Measurements from ENCODE around the gene COASY.

COASY gene

DNA sequence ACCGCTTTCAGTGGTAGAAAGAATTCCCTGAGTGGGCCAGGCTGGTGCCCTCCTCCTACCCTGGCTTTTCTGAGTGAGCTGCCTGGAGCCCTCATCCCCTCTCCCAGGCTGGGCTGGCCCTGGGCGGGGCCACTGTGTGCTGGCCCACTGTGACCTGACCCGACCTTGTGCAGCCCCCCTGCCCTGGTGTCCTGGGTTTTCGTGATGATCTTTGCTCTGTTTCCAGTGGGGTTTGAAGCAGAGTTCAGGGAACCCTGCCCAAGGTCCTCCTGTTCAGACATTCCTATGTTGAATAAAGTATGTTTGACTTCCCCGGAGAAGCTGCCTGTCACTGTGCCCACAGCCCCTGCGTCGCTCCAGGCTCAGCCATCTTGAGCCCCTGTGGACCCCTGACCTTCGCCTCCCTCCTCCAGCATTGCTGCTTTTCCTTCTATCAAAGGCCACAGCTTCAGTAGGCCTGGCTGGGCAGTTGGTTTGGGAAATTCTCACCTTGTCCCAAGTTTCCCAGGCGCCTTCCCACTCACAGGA, 39.6 kb upstream of the COASY start:
- H3K36me3 Mint-ChIP-seq (ENCODE audit: low read depth), result peaks cover 43% of the 10 kb centered on the region
- no peak overlapping the region for H3K4me3 Mint-ChIP-seq
- no peaks in the 10 kb centered on the region for H3K27me3 Mint-ChIP-seq
- H3K27ac Mint-ChIP-seq, result peak overlapping the region; percentile 49
- H3K9me3 Mint-ChIP-seq, result no peaks in the 10 kb centered on the region
- H3K4me1 Mint-ChIP-seq (ENCODE audit: low read depth), result peaks cover 69% of the 10 kb centered on the region
- intact Hi-C loops (cut with micrococcal nuclease), result no loop called here

DNA sequence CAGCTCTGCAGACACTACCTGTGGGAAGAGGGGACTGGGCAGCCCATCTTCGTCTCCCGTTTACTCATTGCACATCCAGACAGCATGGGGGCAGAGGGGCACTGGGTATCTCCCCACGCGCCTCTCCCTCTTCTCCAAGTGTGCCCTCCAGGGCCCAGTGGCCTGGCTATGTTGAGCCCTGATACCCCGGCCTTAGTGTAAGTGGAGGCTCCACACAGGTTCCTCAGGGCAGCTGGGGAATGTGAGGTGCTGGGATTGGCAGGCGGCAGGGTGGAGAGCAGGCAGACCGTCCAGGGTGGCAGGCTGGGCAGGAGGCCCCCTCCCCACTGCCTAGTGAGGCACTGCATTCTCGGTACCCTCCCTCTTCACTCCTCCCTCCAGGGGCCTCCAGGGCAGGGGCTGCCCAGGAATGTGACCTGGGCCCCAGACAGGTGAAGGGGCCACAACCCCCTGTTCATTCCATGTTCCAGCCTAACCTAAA, 39.1 kb upstream of the COASY start:
- H3K27me3 Mint-ChIP-seq, result no peaks in the 10 kb centered on the region
- H3K27ac Mint-ChIP-seq, result no peak overlapping the region
- intact Hi-C loops (cut with micrococcal nuclease), result no loop called here

DNA sequence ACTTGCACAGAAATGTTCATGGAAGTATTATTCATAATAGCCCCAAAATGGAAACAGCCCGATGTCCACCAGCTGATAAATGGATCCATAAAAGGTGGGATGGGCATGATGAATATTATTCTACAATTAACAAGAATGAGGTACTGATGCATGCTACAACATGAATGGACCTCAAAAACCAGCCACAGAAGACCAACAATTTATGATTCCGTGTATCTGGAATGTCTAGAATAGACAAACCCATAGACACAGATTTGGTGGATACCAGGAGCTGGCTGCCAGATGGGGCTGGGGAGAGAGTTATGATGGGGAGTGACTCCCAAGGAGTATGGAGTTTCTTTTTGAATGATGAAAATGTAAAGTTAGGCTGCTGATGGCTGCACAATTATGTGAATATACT, 36.7 kb upstream of the COASY start:
- Mint-ChIP-seq H3K4me1 (ENCODE audit: low read depth) (peaks cover 56% of the 10 kb centered on the region), H3K4me3 (no peak overlapping the region), H3K27me3 (no peaks in the 10 kb centered on the region), H3K27ac (no peak overlapping the region), H3K9me3 (no peaks in the 10 kb centered on the region), H3K36me3 (ENCODE audit: low read depth) (peaks cover 34% of the 10 kb centered on the region)
- intact Hi-C loops (cut with micrococcal nuclease), result no loop called here

More for the DNA sequence above, 39.1 kb upstream of the COASY start:
- Mint-ChIP-seq H3K4me1 (ENCODE audit: low read depth) (peaks cover 66% of the 10 kb centered on the region), H3K9me3 (no peaks in the 10 kb centered on the region), H3K4me3 (no peak overlapping the region), H3K36me3 (ENCODE audit: low read depth) (peaks cover 40% of the 10 kb centered on the region)

DNA sequence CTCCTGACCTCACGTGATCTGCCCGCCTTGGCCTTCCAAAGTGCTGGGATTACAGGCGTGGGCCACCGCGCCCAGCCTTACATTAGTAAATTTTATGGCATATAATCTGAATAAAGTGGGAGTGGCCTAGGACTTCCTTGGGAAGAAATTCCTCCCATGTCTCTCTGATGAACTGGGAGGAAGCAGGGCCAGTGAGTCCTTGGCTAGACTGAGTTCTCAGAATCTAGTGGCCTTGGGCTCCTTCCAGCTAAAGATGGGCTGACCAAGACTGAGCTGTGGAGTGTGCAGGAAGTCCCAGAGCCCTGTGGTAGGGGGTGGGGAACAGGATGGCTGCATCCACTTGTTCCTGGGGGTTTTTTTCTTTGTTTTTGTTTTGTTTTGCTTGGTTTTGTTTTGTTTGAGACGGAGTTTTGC, 35.9 kb upstream of the COASY start:
- H3K4me1 Mint-ChIP-seq (ENCODE audit: low read depth), result peaks cover 52% of the 10 kb centered on the region

DNA sequence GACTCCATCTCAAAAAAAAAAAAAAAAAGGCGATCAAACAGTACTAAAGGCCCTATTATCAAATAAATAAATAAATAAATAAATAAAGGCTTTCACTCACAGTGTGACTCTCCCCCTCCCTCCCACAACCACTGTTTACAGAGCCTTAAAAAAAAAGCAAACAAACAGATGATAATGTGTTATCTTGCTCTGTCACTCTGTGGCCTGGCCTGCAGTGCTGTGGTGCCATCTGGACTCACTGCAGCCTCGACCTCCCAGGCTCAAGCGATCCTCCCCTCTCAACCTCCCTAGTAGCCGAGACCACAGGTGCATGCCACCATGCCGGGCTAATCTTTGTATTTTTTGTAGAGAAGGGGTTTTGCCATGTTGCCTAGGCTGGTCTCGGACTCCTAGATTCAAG, 34.0 kb upstream of the COASY start:
- intact Hi-C loops (cut with micrococcal nuclease), result loop anchor here (1.0 kb wide), 1 partner anchor 100 kb away; no protein-coding TSS in a partner anchor
- Mint-ChIP-seq H3K36me3 (ENCODE audit: low read depth) (peaks cover 11% of the 10 kb centered on the region), H3K27me3 (peaks cover 6% of the 10 kb centered on the region), H3K9me3 (no peaks in the 10 kb centered on the region), H3K4me1 (ENCODE audit: low read depth) (peaks cover 43% of the 10 kb centered on the region), H3K4me3 (no peak overlapping the region), H3K27ac (no peak overlapping the region)

More for the DNA sequence above, 35.9 kb upstream of the COASY start:
- Mint-ChIP-seq H3K4me3 (no peak overlapping the region), H3K27ac (peak overlapping the region; percentile 64), H3K36me3 (ENCODE audit: low read depth) (peaks cover 30% of the 10 kb centered on the region), H3K9me3 (no peaks in the 10 kb centered on the region), H3K27me3 (peaks cover 2% of the 10 kb centered on the region)
- intact Hi-C loops (cut with micrococcal nuclease), result no loop called here

DNA sequence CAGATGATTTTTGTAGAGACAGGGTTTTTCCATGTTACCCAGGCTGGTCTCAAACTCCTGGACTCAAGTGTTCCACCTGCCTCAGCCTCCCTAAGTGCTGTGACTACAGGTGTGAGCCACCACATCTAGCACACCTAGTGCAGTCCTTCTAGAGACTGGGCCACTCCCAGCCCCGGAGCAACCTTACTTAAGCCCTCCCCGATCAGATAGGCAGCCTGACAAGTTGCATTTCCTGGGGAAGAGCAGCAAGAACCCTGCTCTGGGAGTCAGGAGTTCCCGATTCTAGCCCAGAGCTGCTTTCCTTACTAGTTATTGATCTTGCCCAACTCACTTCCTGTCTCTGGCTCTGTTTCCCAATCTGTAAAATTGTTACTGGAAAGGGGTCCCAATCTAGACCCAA, 32.9 kb upstream of the COASY start:
- Mint-ChIP-seq H3K27me3 (peaks cover 6% of the 10 kb centered on the region), H3K9me3 (no peaks in the 10 kb centered on the region), H3K4me3 (no peak overlapping the region), H3K36me3 (ENCODE audit: low read depth) (no peaks in the 10 kb centered on the region), H3K27ac (no peak overlapping the region), H3K4me1 (ENCODE audit: low read depth) (peaks cover 53% of the 10 kb centered on the region)
- intact Hi-C loops (cut with micrococcal nuclease), result no loop called here

DNA sequence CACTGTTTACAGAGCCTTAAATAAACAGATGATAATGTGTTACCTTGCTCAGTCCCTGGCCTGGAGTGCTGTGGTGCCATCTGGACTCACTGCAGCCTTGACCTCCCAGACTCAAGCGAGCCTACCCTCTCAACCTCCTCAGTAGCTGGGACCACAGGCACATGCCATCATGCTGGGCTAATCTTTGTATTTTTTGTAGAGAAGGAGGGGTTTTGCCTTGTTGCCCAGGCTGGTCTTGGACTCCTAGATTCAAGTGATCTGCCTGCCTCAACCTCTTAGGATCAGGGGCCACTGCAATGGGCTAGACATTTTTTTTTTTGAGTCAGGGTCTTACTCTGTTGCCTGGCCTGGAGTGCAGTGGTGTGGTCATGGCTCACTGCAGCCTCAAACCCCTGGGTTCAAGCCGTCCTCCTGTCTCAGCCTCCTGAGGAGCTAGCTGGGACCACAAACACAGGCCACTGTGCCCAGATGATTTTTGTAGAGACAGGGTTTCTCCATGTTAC, 30.9 kb upstream of the COASY start:
- Mint-ChIP-seq H3K36me3 (ENCODE audit: low read depth) (peaks cover 7% of the 10 kb centered on the region), H3K4me1 (ENCODE audit: low read depth) (peaks cover 57% of the 10 kb centered on the region), H3K9me3 (no peaks in the 10 kb centered on the region), H3K27me3 (peaks cover 6% of the 10 kb centered on the region), H3K27ac (no peak overlapping the region), H3K4me3 (no peak overlapping the region)
- intact Hi-C loops (cut with micrococcal nuclease), result no loop called here

DNA sequence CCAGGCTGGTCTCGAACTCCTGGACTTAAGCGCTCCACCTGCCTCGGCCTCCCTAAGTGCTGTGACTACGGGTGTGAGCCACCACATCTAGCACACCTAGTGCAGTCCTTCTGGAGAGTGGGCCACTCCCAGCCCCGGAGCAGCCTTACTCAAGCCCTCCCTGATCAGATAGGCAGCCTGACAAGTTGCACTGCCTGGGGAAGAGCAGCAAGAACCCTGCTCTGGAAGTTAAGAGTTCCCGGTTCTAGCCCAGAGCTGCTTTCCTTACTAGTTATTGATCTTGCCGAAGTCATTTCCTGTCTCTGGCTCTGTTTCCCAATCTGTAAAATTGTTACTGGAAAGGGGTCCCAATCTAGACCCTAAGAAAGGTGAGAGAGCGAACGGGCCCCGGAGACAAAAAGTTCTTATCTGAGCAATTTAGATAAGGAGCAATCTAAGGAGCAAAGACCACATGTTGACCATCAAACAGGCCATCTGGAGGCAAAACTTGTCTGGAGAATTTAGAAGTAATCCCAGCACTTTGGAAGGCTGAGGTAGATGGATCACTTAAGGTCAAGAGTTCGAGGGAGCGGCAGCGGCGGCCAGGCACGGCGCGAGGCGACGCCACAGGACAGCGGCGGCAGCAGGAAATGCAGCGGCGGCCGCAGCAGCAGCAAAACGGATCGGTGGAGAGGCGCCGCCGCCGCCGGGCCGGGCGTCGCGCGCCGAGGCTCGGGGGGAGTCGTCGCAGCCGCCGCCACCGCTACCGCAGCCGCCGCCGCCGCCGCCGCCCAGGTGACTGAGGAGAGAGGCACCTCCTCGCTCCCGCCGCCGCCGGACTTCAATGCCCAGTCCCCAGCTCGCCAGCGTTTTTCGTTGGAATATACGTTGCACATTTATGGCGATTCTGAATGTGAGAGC, 30.2 kb upstream of the COASY start:
- intact Hi-C loops (cut with micrococcal nuclease), result no loop called here
- Mint-ChIP-seq H3K9me3 (no peaks in the 10 kb centered on the region), H3K27ac (peak overlapping the region; percentile 86), H3K27me3 (peaks cover 6% of the 10 kb centered on the region), H3K4me3 (peak overlapping the region; percentile 71), H3K36me3 (ENCODE audit: low read depth) (peaks cover 12% of the 10 kb centered on the region), H3K4me1 (ENCODE audit: low read depth) (peaks cover 53% of the 10 kb centered on the region)

DNA sequence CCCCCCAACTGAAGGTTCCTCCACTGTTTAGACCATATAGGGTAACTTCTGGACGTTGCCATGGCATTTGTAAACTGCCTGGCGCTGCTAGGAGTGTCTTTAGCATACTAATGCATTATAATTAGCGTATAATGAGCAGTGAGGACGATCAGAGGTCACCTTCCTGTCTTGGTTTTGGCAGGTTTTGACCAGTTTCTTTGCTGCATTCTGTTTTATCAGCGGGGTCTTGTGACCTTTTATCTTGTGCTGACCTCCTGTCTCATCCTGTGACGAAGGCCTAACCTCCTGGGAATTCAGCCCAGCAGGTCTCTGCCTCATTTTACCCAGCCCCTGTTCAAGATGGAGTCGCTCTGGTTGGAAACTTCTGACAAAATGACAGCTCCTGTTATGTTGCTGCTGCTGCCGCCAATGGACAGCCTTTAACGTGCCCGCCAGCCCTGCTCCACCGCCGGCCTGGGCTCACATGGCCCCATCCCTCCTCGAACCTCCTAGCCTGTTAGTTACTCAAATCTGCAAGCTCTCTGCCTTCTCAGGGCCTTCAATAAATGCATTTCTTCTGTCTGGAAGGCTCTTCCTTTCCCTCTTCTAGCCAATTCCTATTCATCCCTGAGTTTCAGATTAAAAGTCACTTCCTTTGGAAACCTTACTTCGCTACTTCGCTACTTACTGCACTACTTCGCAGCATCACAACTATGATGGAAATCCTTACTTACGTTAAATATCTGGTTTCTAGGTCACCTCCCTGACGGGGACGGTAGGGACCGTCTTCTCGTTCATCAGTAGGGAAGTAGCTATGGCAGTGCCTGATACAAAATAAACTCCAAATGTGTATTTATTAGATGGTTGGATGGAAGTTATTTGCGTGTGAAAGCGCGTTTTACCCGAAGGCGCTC, 26.5 kb upstream of the COASY start:
- Mint-ChIP-seq H3K9me3 (no peaks in the 10 kb centered on the region), H3K36me3 (ENCODE audit: low read depth) (peaks cover 49% of the 10 kb centered on the region), H3K4me1 (ENCODE audit: low read depth) (peaks cover 53% of the 10 kb centered on the region), H3K4me3 (peak overlapping the region; percentile 81), H3K27ac (peak overlapping the region; percentile 93), H3K27me3 (peaks cover 6% of the 10 kb centered on the region)
- intact Hi-C loops (cut with micrococcal nuclease), result no loop called here

DNA sequence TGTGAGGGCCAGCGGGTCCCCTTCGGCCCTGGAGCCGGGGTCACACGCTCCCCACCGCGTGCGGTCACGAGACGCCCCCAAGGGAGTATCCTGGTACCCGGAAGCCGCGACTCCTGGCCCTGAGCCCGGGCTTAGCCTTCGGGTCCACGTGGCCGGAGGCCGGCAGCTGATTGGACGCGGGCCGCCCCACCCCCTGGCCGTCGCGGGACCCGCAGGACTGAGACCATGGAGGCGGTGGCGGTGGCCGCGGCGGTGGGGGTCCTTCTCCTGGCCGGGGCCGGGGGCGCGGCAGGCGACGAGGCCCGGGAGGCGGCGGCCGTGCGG, 25.9 kb upstream of the COASY start, which contains the start of gene NAGLU:
Gene NAGLU, plus strand, starts transcription at position 194 of the 324 bp plus-strand sequence. Its CDS starts 32 bp downstream, at position 226.
- Mint-ChIP-seq H3K4me1 (ENCODE audit: low read depth) (peaks cover 50% of the 10 kb centered on the region), H3K9me3 (no peaks in the 10 kb centered on the region), H3K27ac (peak within 1 kb of the TSS; percentile 93), H3K4me3 (peak within 1 kb of the TSS; percentile 93), H3K36me3 (ENCODE audit: low read depth) (peaks cover 55% of the 10 kb centered on the region), H3K27me3 (peaks cover 4% of the 10 kb centered on the region)
- intact Hi-C loops (cut with micrococcal nuclease), result no loop called here

DNA sequence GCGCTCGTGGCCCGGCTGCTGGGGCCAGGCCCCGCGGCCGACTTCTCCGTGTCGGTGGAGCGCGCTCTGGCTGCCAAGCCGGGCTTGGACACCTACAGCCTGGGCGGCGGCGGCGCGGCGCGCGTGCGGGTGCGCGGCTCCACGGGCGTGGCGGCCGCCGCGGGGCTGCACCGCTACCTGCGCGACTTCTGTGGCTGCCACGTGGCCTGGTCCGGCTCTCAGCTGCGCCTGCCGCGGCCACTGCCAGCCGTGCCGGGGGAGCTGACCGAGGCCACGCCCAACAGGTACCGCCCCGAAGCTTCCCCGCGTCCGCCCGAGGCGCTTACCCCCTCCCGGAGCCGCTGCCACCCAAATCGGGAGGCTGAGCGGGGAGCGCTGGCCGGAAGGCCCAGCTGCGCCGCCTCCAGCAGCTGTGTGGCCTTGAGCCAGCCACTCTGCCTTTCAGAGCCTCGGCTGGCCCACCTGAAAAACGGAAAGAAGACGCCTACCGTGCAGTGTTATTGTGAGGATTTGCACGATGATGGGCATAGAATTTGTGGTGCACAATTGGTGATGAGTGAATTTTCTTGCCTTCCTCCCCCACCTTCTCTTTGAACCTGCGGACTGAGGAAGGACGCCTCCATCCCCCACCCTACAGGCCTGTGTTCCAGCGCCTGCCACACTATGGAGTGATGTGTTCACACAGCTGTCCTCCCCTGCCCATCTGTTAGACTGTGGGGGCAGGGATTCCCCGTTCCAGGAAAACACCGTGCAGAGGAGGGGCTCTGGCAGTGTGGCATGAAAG, 25.4 kb upstream of the COASY start:
- H3K9me3 Mint-ChIP-seq, result no peaks in the 10 kb centered on the region
- intact Hi-C loops (cut with micrococcal nuclease), result no loop called here
- H3K4me1 Mint-ChIP-seq (ENCODE audit: low read depth), result peaks cover 50% of the 10 kb centered on the region
- peaks cover 61% of the 10 kb centered on the region for H3K36me3 Mint-ChIP-seq (ENCODE audit: low read depth)
- peak overlapping the region; percentile 93 for H3K4me3 Mint-ChIP-seq
- H3K27me3 Mint-ChIP-seq, result no peaks in the 10 kb centered on the region
- peak overlapping the region; percentile 93 for H3K27ac Mint-ChIP-seq

DNA sequence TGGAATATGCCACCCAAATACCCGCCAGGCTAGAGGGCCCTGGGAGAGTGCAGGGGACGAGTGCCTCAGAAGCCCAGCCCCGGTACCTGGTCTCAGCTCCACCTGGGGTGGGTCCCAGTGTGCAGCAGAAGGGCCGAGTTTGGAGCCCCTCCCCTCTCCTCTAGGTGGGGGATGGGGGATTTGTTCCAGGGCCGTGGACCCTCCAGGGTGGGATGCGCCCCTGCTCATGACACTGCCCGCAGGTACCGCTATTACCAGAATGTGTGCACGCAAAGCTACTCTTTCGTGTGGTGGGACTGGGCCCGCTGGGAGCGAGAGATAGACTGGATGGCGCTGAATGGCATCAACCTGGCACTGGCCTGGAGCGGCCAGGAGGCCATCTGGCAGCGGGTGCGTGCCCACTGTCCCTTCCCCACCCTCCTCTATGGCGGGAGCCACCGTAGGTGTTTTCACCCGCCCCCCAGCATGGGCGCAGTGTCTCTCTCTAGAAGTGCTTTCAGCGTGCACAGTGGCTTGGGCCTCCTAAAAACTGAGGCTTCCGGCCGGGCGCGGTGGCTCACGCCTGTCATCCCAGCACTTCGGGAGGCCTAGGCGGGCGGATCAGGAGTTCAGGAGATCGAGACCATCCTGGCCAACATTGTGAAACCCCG, 24.7 kb upstream of the COASY start:
- no peaks in the 10 kb centered on the region for H3K9me3 Mint-ChIP-seq
- peak overlapping the region; percentile 93 for H3K4me3 Mint-ChIP-seq
- peak overlapping the region; percentile 93 for H3K27ac Mint-ChIP-seq
- intact Hi-C loops (cut with micrococcal nuclease), result no loop called here
- no peaks in the 10 kb centered on the region for H3K27me3 Mint-ChIP-seq
- H3K36me3 Mint-ChIP-seq (ENCODE audit: low read depth), result peaks cover 68% of the 10 kb centered on the region
- H3K4me1 Mint-ChIP-seq (ENCODE audit: low read depth), result peaks cover 50% of the 10 kb centered on the region

All from dendritic cell treated with granulocyte-macrophage colony-stimulating factor and Interleukin-4, amounts not matched to agents 40 ng/mL and 50 ng/mL, for 4 days (primary cell).